Stimulated activated CD8-positive, alpha-beta memory T cell treated with anti-CD3 and anti-CD28 coated beads, Interleukin-2, amount 100 ng/mL, for 1 hour (primary cell): ENCODE data around the gene LCN10.

Source experiments
- DNase-seq, 2 donors: peaks; one replicate each; pipeline ENCODE4 v3.0.0-alpha.2; 2020; ENCODE audit warnings: low read depth in 2 of 2

LCN10 gene

DNA sequence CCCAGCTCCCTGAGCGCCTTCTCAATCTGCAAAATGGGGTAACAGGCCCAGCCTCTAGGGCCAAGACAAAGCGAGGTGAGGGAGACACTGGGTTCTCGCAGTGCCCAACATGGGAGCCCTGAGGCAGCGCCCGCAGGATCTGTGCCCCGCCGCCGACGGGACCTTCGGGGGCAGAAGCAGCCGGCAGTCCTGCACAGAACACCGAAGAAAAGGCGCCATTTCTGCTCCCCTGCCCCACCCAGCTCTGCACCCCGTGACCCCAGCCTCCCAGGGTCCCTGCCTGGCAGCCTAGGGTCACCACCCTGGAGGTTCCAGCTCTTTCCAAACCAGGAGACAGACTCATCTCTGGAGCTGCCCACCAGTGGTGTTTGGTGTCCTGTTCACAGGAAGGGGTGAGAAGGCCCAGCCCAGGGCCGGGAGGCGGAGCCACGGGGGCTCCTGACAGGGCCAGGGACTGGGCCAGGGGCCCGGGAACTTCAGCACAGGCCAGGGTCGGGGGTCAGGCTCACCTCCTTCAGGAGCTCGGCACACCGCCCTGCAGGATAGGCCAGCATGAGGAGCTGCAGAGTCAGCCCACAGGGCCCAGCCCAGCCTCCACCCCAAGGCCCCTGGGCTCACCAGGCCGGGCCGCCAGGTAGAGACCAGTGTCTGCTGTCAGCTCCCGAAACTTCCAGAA lies 12.0 kb upstream of the LCN10 start:
- no peak for DNase-seq

- DNase-seq, result no peak
These were observed 11.4 kb upstream of the LCN10 start for GRCh38 chr9:136754059-136754572.

DNA sequence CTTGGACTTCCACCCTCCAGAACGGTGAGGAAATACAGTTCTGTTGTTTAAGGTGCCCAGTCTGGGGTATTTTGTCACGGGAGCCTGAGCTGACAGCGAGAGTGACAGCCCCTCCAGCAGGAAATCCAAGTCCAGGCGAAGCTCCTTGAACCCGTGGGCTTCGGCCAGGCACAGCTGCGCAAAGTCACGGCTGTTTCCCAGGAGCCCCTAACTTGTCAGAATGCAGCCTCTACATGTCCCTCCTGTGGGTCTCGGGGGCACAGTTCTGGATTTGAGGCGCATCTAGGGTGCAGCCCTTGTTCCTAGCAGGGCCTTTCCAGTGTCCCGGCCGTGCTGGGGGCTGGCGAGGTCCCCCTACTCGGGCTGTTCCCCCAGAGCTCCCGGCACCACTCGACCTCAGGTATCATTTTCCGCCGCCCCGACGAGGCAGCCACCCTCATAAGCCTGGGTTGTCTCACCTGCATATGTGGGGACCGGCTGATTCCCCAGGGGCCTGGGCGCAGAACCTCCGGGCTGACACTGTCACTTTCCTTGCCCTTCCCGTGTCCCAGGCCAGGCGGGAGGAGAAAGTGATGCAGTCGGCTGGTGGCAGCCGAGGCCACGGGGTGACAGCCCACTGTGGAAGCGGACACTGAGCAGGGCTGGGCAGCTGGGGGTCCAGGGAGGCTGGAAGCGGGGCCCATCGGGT lies 10.8 kb upstream of the LCN10 start:
- DNase-seq, result no peak

DNA sequence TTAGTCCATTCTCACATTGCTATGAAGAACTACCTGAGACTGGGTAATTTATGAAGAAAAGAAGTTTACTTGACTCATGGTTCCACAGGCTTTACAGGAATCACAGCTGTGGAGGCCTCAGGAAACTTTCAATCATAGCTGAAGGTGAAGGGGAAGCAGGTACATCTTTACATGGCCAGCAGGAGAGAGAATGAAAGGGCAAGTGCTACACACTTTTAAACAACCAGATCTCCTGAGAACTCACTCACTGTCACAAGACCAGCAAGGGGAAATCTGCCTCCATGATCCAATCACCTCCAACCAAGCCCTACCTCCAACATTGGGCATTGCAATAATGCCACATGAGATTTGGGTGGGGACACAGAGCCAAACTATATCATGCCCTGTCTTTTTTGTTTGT lies 9.1 kb upstream of the LCN10 start:
- no peak for DNase-seq

DNA sequence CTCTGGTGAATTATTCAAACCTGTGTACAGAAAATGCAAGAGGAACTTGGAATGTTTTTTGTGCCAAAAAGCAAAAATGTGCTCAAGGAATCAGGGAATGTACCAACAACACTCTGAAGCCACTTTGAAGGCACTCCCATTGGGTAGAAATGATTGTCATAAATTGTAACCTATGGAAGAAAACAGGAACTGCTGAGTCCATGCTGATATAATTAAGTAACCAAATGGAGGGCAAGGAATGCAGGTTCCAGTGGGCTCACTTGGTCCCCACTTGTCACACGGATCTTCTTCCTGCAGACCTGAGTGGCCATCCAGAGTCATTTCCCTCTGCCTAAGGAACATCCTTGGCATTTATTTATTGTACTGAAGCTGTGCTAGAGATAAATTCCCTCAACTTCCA lies 8.5 kb upstream of the LCN10 start:
- no peak for DNase-seq

- DNase-seq, result no peak
These were observed 7.8 kb upstream of the LCN10 start for GRCh38 chr9:136750526-136750925.

DNA sequence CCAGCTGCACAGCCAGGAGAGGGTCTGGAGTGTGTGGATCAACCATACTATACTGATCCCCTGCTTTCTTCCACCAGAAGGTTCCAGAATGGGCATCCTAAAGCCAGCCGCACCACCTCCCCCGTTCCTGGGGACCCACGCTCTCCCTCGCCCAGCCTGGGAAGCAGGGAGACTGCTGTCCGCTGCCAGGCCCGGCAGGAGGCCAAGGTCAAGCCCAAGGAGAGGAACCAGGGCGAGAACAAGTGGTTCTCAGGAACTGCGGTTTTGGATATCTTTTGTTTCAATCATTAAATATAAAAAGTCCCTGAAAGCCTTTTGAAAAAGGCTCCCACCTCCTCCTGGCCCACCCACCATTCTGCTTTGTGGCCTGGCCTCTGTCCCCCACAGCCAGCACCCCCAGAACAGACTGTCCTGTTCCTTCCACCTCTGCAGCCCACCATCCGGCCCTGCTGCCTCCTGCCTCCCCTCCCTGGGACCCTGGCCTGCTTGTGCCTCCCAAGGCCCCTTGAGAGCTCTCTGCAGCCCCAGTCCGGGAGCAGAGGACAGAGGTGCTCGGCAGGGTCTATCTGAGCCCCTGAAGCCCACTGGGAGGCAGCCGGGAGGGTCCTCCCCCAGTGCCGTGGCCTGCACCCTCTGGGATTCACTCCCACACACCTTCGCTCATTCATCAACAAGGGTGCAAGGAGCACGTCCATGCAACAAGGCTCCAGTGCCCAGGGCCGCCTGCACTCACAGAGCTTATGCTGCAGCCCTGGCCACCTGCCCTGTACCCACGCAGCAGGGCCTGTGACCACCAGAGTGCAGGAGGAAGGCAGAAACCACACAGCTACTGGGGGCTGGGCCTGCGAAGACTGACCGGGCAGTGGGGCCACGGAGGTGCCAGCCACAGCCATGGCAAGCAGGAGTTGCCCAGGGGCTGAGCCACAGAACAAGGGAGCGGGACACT lies 6.2 kb upstream of the LCN10 start:
- DNase-seq, result no peak

- no peak for DNase-seq
These were observed 5.5 kb upstream of the LCN10 start, which contains the start of gene LCN6 for GRCh38 chr9:136748201-136748600. LCN6 (minus strand) TSS chr9:136748525; CDS start chr9:136748483, 42 bp downstream.

- DNase-seq, result no peak
These were observed 4.7 kb upstream of the LCN10 start for GRCh38 chr9:136747161-136748060.

DNA sequence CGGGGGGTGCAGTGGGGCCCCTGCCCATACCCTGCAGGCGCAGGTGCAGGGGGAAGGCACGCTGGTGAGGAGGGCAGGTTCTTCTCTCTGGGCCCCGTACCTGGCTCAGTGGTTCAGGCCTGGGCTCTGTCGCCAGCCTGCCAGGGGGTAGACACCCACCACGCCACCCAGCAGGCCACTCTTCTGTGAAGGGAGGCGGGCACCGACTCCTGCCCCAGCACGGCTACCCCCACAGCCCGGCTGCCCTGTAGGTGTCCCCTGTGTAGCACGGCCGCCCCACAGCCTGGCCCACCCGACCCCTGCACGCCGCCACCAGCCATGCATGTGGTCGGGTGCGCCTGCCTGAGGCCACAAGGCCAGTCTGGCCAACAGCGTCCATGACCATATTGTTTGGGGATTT lies 3.9 kb upstream of the LCN10 start:
- DNase-seq, result no peak

DNA sequence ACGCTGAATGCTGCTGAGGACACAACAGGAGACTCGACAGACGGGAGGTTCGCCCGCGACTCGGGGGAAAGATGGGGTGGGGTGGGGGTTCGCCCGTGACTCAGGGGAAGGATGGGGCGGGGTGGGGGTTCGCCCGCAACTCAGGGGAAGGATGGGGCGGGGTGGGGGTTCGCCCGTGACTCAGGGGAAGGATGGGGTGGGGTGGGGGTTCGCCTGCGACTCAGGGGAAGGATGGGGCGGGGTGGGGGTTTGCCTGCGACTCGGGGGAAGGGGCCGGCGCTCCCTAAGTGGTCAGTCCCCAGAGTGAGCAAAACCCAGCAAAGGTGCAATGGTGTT lies 3.4 kb upstream of the LCN10 start:
- no peak for DNase-seq

DNA sequence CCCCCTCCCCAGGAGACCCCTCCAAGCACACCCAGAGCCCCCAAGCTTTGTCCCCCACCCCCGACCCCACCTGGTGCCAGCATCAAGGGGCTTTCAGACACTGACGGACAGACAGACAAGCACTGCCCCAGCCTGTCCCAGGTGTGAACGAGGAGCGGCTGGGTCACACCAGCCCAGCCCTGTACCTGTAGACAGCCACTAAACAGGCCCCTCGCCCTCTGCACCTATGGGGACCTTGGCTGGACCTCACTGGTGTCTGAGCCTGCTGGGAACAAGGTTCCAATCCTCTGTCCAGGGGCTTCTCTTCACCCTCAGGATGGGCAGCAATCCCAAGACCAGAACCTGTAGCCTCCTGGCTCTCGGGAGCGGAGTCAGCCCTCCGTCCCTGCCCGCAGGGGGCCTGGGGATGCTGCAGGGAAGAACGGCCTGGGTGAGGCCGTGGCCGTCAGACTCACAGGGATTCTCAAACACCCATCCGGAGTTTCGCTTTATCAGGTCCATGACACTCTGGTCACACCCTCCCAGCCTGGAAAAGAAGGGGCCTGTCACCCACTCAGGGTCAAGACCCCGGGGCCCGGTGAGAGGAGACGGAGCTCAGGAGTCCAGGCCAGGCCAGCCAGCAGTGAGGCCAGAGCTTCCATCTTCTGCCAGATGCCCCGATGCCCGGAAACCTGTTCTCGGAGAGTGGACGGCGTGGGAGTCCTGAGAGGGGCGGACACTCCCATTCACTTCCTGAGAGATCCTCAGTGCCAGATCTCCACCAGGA lies 2.8 kb upstream of the LCN10 start:
- DNase-seq, result no peak

DNA sequence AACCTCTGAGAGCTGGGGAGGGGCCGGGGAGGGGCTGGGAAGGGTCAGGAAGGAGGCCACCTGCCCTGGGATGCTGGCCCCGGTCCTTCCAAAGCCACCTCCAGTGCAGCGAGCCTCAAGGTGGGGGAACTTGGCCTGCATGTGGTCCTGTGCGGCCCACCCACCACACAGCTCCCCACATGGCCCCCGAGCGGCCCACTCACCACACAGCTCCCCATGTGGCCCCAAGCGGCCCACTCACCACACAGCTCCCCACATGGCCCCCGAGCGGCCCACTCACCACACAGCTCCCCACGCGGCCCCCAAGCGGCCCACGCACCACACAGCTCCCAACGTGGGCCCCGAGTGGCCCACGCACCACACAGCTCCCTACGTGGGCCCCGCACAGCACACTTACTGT lies 2.0 kb upstream of the LCN10 start:
- no peak for DNase-seq

- no peak for DNase-seq
These were observed 985 bp upstream of the LCN10 start for GRCh38 chr9:136743639-136744211.

GRCh38 chr9:136741883-136742571 lies 713 bp downstream of the LCN10 start:
- DNase-seq, result no peak

- DNase-seq, result no peak
These were observed 1.5 kb downstream of the LCN10 start for GRCh38 chr9:136740971-136741882.

- DNase-seq, result no peak
These were observed 2.2 kb downstream of the LCN10 start for GRCh38 chr9:136740491-136740890.

DNA sequence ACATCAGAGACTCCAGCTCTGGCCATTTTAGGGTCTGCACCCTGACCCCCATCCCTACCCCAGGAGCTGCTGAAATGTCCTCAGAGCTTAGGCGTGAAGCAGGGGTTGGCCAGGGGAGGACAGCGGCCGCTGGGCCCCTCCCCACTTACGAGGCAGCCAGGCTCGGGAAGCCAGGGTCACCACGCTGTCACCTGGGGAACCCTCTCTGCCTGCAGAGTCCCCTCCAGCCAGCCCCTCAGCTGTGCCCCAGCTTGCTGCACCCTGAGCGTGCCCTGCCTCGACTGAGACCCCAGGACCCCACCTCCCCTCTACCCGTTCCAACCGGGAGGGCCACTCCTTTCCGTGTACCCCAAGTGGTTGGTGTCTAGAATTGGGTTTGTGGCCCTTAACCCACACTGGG lies 2.7 kb downstream of the LCN10 start:
- no peak for DNase-seq

GRCh38 chr9:136739509-136739908 lies 3.2 kb downstream of the LCN10 start:
- DNase-seq, result no peak
